NCI-H2029 treated with DMSO at 0.1 percent for 48 hours (cell line): ENCODE results near the gene CD276.

Source experiments
- DNase-seq: peaks from one replicate; lab custom pipeline; 2025; lab: John Stamatoyannopoulos, UW

CD276 gene

DNA sequence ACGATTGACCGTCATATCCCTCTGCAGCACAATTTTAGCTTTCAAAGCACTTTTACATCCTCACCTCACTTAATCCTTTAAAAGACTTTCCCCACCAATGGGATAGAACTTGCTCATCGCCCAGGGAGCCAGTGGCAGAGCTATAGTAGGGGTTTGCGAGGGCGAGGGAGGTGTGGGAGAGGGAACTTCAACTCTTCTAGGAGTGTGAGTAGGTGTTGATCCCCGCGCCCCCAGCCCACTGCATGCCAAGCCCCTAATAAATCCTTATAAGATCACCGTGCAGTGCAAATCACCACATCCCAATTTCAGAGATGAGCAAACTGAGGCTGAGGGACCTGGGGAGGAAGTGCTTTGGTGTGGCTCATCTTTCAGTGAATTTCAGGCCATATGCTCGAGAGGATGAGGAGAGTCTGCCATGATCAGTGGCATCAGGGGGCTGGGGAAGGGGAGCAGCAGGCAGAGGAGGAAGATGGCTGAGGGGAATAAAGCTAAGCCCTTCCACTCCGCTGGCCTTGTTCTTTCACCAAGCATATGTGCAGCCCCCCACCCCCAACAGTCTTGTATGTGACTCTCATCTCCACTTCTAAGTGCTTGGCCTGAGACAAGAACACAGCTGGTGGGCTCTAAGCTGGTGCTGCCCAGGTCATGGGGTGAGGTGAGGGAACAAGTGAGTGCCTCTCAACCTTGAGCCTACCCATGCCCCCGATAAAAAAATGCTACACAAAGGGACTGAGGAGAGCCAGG, 63.8 kb downstream of the CD276 start:
- no peak for DNase-seq

- no peak for DNase-seq
Observed at GRCh38 chr15:73748730-73749129, 64.5 kb downstream of the CD276 start.

DNA sequence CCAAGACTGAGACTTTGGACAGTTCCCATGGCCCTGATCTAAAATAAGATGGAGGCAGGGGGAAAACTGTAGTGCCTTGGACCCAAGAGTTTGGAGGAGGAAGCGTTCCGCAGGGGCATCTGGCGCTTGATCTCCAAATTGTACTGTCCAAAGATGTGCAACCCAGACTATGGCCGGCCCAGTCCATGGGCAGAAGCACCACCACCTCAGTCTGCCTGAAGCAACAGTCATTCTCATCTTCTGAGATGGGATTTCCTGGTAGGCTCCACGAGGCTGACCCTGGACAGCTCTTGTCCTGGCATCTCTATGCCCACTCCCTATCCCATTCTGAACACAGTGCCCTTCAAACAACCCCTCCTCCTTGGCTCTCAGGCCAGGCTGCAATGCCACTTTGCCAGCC, 65.3 kb downstream of the CD276 start:
- DNase-seq = no peak

DNA sequence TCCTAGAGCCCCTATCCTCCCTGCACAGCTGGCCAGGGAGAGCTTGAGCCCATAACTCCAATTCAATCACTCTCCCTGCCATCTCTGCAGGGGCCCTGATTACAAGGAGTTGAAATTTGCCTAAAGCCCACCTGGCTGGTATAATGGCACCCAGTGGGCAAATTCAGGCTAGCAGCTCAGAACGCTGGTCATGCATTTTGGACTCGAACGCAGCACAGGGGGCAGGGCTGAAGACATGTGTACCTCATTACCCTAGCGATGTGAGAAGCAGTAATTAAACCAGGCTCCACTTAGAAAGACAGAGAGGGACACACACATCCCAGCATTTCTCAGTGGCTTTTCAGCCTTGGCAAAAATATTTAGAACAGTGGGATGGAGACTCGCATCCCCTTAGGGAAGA, 65.8 kb downstream of the CD276 start:
- DNase-seq = no peak

DNA sequence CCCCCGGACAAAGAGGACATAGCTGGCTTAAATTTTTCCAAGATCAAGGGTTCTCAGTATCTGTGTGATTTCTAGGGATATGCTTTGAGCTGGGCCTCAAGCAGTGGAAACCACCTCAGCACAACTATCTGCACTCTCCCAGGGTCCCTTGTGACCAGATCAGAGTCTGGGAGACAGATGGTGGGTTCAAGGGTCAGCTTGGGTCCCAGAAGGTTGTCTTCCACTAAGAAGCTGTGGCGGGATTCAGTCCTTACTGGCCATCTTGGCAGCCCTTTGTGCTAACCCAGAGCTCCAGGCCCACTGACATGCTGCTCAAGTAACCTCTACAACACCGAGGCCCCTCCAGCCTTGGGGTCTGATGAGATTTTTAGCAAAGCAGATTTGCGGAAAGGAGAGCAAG, 66.3 kb downstream of the CD276 start:
- DNase-seq = no peak

GRCh38 chr15:73750951-73751350, 66.8 kb downstream of the CD276 start:
- DNase-seq = no peak

DNA sequence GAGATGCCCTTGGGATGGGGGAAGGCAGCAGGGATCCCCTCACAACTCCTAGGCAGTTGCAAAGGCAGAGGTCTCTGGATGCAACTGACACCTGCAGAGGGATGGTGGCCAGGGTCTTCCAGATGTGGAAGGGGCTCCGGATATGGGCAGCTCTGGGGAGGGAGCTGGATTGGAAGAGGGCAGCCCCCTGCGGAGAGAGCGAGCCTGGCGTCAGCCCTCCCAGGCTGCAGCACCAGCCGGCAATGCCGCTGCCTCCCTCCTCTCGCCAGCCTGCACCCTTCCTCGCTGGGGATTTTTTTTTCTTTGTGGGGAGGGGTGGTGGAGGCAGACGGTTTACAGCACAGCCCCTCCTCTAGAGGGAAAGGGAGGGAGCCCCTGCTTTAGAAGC, 67.3 kb downstream of the CD276 start:
- DNase-seq = no peak

GRCh38 chr15:73751899-73752805, 68.0 kb downstream of the CD276 start:
- no peak for DNase-seq

DNA sequence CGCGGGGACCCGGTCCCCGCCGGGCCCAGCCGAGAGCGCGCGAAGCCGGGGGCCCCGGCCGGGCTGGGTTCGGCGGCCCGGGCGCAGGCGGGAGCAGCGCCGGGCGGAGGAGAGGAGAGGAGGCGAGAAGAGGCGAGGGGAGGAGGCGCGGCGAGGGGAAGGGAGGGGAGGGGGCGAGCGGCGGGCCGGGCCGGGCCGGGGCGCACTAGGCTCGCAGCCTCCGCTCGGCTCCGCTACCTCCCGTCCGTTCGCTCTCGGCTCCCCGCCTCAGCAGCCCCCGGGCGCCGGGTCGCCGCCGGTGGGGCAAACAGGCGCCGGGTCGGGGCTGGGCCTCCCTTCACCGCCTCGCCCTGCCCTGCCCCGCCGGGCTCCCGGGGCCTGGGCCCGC, 68.6 kb downstream of the CD276 start:
- DNase-seq = no peak

GRCh38 chr15:73753250-73754130, 69.3 kb downstream of the CD276 start, which contains the start of gene INSYN1:
TSS of gene INSYN1 (minus strand) at chr15:73753351. CDS start at chr15:73751130, 2,221 bp downstream.
- DNase-seq = no peak

DNA sequence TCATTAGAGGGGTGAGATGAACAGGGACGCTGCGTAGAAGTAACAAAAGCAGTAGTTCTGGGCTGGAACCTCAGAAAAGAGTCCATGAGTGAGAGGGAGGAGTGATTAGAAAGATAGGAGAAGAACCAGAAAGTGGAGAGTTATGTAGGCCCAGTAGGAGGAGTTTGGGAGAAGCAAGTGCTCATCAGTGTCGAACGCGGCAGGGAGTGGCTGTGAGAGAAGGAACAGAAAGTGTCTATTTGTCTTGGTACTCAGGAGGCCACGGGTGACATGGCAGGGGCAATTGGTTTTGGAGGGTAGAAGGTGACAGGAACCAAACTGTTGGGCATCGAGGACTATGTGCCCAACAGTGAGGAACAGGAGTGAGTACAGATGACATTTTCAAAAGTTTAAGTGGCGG, 70.3 kb downstream of the CD276 start:
- no peak for DNase-seq

GRCh38 chr15:73755481-73755880, 71.3 kb downstream of the CD276 start:
- DNase-seq = no peak

- DNase-seq = no peak
Observed at GRCh38 chr15:73755946-73756345, 71.8 kb downstream of the CD276 start.

GRCh38 chr15:73756390-73756789, 72.2 kb downstream of the CD276 start:
- DNase-seq = no peak

- no peak for DNase-seq
Observed at GRCh38 chr15:73756947-73757513, 72.8 kb downstream of the CD276 start.

- no peak for DNase-seq
Observed at GRCh38 chr15:73757571-73757970, 73.4 kb downstream of the CD276 start.

DNA sequence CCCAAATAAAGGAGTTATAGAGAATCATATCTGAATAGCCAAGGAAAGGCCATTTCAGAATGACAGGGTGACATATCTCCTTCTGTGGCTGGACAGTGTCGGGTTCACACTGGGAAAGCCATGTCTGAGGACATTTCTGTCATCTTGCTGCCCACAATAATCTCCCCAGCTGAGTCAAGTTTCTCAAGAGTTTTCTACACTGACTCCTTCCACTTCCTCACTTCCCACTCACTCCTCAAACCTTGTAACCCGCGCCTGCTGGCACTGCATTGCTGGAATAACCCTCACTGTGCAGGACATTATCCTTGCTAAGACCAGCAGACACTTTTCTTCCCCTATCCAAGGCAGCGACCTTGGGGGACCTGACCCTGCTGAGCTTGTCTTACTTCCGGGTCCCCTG, 74.3 kb downstream of the CD276 start:
- no peak for DNase-seq

DNA sequence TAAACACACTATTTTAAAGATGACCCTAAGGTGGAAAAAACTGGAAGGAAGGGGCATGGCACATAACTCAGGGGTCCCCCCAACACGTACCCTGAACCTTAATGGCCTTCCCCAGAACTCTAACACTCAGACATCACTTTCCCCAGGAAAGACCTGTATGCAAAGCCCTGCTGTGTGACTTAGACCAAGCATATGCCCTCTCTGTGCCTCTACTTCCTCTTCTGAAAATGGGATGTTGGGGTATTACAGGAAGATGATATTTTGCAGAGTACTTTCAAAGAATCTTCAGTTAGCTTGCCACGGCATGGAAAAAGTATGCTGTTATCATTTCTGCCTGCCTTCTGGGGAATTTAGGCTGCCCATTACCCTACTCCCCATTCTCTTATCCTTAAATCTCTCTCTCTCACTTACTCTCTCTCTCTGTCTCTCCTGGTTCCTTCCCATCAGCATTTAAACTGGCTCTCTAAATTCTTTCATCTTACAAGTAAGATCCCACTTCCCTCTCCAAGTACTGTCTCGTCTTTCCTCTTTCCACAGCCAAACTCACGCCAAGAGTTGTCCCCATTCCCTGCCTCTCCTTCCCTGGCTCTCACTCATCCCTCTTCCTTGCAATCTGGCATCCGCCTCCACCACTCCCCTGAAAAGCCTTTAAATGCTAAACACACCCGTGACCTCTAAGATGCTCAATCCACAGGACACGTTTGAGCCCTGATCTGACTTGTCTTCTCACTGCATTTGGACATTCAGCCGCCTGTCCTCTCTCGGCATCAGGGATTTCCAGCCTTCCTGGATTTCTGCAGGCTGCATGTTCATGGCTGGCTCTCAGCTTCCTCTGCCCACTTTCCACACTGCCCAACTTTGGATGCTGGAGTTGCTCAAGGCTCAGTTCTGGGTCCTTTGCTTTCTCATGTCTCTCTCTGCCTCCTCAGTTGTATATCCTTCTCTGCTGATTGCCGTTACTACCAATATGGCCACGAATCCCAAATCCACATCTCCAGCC, 76.4 kb downstream of the CD276 start:
- no peak for DNase-seq

GRCh38 chr15:73763931-73764330, 79.7 kb downstream of the CD276 start:
- no peak for DNase-seq
